Ishikawa (cell line): Measurements from ENCODE around the gene RNF175.

Experiments
- CEBPB ChIP-seq: IDR thresholded peaks from 2 replicates; pipeline ENCODE4 v1.6.1; 2012
- TAF1 ChIP-seq: IDR thresholded peaks from 2 replicates; pipeline ENCODE4 v1.6.1; 2012; ENCODE audit warnings: low read depth, mild to moderate bottlenecking
- YY1 ChIP-seq: IDR thresholded peaks from 2 replicates; pipeline ENCODE4 v1.6.1; 2012; ENCODE audit warnings: low read depth
- TF ChIP-seq, protein P1 (sequence below): IDR thresholded peaks from 2 replicates; pipeline ENCODE4 v1.6.1; 2012

DNA sequence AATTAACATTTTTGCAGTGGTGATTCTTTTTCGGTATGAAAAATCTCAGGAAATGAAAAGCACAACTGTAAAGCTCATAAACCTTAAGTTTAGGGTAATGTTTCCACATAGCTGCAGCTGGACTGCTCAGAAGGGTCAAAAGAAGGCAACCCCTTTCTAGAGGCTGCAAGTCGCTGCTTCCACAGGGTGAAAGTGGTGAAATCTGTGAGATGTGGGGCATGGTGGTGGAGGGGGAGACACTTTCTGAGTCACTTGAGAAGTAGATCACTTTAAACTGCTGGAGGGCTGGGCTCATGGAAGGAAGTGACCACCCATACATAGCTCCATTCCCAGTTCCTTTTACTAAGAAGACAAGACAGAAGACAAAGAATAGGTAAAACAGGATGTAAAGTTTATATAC lies 20.4 kb upstream of the RNF175 start:
- TF ChIP-seq YY1 (no peak), CEBPB (no peak), TAF1 (no peak)
- TF ChIP-seq, protein P1, sequence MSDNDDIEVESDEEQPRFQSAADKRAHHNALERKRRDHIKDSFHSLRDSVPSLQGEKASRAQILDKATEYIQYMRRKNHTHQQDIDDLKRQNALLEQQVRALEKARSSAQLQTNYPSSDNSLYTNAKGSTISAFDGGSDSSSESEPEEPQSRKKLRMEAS: no peak
